ENCODE measurements around the gene TEX10. TPM values are rescaled to one million over a fixed set of nuclear protein-coding genes. Genes with fewer than 3 reads are reported as not detected.

The TEX10 gene
- total and polyA plus RNA-seq, 2 of the 4 experiments (the other 2 are of a cell fraction), result 16.2 to 43.9 TPM

DNA sequence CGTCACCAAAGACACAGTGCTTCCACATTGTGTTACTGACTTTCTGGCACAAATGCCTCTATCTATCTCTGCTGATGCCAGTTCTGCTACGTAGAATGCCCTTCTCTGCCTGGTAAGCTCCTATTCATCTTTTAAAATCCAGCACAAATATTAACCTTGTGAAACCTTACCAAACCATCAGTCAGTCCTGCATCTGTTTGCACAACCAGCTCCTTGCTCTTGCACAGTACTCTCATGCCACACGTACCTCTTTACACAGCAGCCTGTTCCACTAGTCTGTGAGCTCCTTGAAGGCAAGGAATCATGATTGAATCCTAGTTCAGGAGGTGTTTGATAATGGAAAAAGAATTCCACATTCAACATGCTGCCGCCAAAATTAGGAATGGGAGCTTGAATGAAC, 56.3 kb downstream of the TEX10 start:
- Histone ChIP-seq H3K9me3 (ENCODE audit: control insufficient read depth, insufficient read depth, low read length) (no peaks in the 10 kb centered on the region), H3K18ac (ENCODE audit: low read depth, low read length) (no peak overlapping the region), H2BK15ac (ENCODE audit: low read depth, low read length) (no peak overlapping the region), H4K91ac (ENCODE audit: insufficient read depth, low read depth, low read length) (no peak overlapping the region), H3K36me3 (ENCODE audit: control insufficient read depth, insufficient read depth, low read length) (peaks cover 52% of the 10 kb centered on the region), H3K14ac (replicated peaks; ENCODE audit: low read depth, low read length) (no peak overlapping the region), H3K27me3 (ENCODE audit: control insufficient read depth, insufficient read depth, low read length) (no peaks in the 10 kb centered on the region), H4K8ac (ENCODE audit: low read depth in 2 of 2, low read length in 2 of 2) (no peak overlapping the region), H2BK120ac (ENCODE audit: low read depth, low read length) (no peak overlapping the region), H3K9me1 (ENCODE audit: insufficient read depth, low read length) (peaks cover 13% of the 10 kb centered on the region; the same call in 1 of the 2 replicates), H2AK5ac (ENCODE audit: low read depth, low read length) (no peak overlapping the region), H3K79me1 (ENCODE audit: low read depth in 1 of 2, low read length in 2 of 2) (peaks cover 13 to 33% of the 10 kb centered on the region in 2 experiments), H3K4me2 (ENCODE audit: low read depth, low read length) (no peak overlapping the region), H3K4me1 (ENCODE audit: control insufficient read depth, insufficient read depth, low read length) (no peaks in the 10 kb centered on the region), H3K4ac (ENCODE audit: low read depth, low read length) (no peak overlapping the region), H4K20me1 (ENCODE audit: insufficient read depth, low read length) (peaks cover 5% of the 10 kb centered on the region), H2AFZ (replicated peaks; ENCODE audit: low read length, poor library complexity) (no peak overlapping the region), H3K4me3 (ENCODE audit: insufficient read depth, low read depth, low read length) (no peak overlapping the region), H2AK9ac (replicated peaks; ENCODE audit: low read depth, low read length, poor library complexity) (no peak overlapping the region), H4K5ac (ENCODE audit: low read depth, low read length) (no peak overlapping the region), H3K23ac (ENCODE audit: low read depth, low read length) (no peak overlapping the region), H3K27ac (ENCODE audit: insufficient read depth, low read length) (no peak overlapping the region), H3K56ac (ENCODE audit: extremely low read depth, insufficient read depth, low read length) (no peak overlapping the region), H2BK20ac (ENCODE audit: low read depth, low read length) (no peak overlapping the region), H3K9ac (ENCODE audit: low read depth, low read length) (no peak overlapping the region), H2BK5ac (ENCODE audit: low read depth, low read length, poor library complexity, severe bottlenecking) (no peak overlapping the region)
- dilution Hi-C loops (cut with HindIII; ENCODE audit: low sequenced_read_pairs, unreplicated experiment), result no loop called here
- DNase-seq (no peak), ATAC-seq (ENCODE audit: low read depth) (no peak)
- intact Hi-C loops (cut with micrococcal nuclease), result loop anchor here (10.0 kb wide), 1 partner anchor 172 kb away; no protein-coding TSS in a partner anchor
- POLR2A ChIA-PET (ENCODE audit: unreplicated experiment), result no interaction called here
- TF ChIP-seq SMC3 (IDR thresholded peaks at IDR 0.05; ENCODE audit: low read depth, low read length), result no peak
- TF ChIP-seq MXI1 (IDR thresholded peaks at IDR 0.05; ENCODE audit: borderline replicate concordance, low read depth, low read length), result no peak
- no peak for TF ChIP-seq RFX5 (IDR thresholded peaks at IDR 0.05; ENCODE audit: low read depth, low read length)
- no peak for TF ChIP-seq POLR2A (IDR thresholded peaks at IDR 0.05; ENCODE audit: low read depth, low read length)
- no peak for TF ChIP-seq MAZ (IDR thresholded peaks at IDR 0.05; ENCODE audit: borderline replicate concordance, low read depth, low read length)
- no peak for TF ChIP-seq RAD21 (IDR thresholded peaks at IDR 0.05; ENCODE audit: low read length)
- TF ChIP-seq, protein P1, sequence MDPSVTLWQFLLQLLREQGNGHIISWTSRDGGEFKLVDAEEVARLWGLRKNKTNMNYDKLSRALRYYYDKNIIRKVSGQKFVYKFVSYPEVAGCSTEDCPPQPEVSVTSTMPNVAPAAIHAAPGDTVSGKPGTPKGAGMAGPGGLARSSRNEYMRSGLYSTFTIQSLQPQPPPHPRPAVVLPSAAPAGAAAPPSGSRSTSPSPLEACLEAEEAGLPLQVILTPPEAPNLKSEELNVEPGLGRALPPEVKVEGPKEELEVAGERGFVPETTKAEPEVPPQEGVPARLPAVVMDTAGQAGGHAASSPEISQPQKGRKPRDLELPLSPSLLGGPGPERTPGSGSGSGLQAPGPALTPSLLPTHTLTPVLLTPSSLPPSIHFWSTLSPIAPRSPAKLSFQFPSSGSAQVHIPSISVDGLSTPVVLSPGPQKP (IDR thresholded peaks at IDR 0.05; ENCODE audit: borderline replicate concordance, low read depth, low read length), result no peak
- no peak for TF ChIP-seq RCOR1 (IDR thresholded peaks at IDR 0.05; ENCODE audit: insufficient replicate concordance, low read length)
- no peak for TF ChIP-seq FOS (IDR thresholded peaks at IDR 0.05; ENCODE audit: low read depth, low read length)
- TF ChIP-seq CEBPB (IDR thresholded peaks at IDR 0.05; ENCODE audit: low read depth, low read length), result no peak
- CTCF ChIA-PET, result no interaction called here
- in situ Hi-C loops (cut with MboI; ENCODE audit: low sequenced_read_pairs), result no loop called here
- 100% methylated on average over 2 of the region's 4 CpGs; no CpG with 5 or more reads in 1 of the 2 experiments for WGBS, 2 experiments (ENCODE audit: extremely low coverage in 2 of 2, insufficient read length in 1 of 2)
- BruUV-seq (replicated peaks), result no TSS peak

Data from IMR-90 (cell line).